ENCODE measurements around the gene TBC1D22A. TPM values are rescaled to one million over a fixed set of nuclear protein-coding genes. Genes with fewer than 3 reads are reported as not detected.
A peak's percentile ranks its signal among the peaks of the same experiment; 100 is the strongest.

Gene TBC1D22A
- total RNA-seq, 6 experiments from 2014 or later = 10.9 to 18.1 (median 14.0) TPM

- DNase-seq (peak in 1 of 3 donors; percentile 18), ATAC-seq (no peak)
- intact Hi-C loops (cut with DNase I) = no loop called here
Observed at GRCh38 chr22:47206666-47207218, 444.3 kb downstream of the TBC1D22A start.

GRCh38 chr22:47207387-47207786 is 444.9 kb downstream of the TBC1D22A start:
- Histone ChIP-seq H3K4me1 (peaks cover 0 to under 1% (median 0%) of the 10 kb centered on the region in 4 donors), H3K27me3 (no peaks in the 10 kb centered on the region), H3K4me3 (no peak overlapping the region), H3K27ac (no peak overlapping the region), H3K36me3 (no peaks in the 10 kb centered on the region), H3K9me3 (no peaks in the 10 kb centered on the region)
- TF ChIP-seq POLR2A (IDR thresholded peaks at IDR 0.05) (no peak), CTCF (IDR thresholded peaks at IDR 0.05) (no peak)
- peak in 1 of 3 donors; percentile 29 for DNase-seq
- 73% methylated on average over 5 of the region's 6 CpGs for WGBS (ENCODE audit: insufficient coverage, low coverage, low lambda C conversion rate, missing lambda C conversion rate)
- intact Hi-C loops (cut with DNase I) = no loop called here
- ATAC-seq = no peak

More at GRCh38 chr22:47206666-47207218, 444.3 kb downstream of the TBC1D22A start:
- H3K9me3 ChIP-seq = no peaks in the 10 kb centered on the region
- H3K4me1 ChIP-seq = peaks cover 0 to 7% (median 1%) of the 10 kb centered on the region in 4 donors
- no peaks in the 10 kb centered on the region for H3K27me3 ChIP-seq
- TF ChIP-seq POLR2A (IDR thresholded peaks at IDR 0.05) = no peak
- H3K36me3 ChIP-seq = no peaks in the 10 kb centered on the region
- H3K4me3 ChIP-seq = no peak overlapping the region
- H3K27ac ChIP-seq = no peak overlapping the region
- WGBS (ENCODE audit: insufficient coverage, low coverage, low lambda C conversion rate, missing lambda C conversion rate) = 64% methylated on average over 1 of the region's 9 CpGs

- Histone ChIP-seq H3K27me3 (no peaks in the 10 kb centered on the region), H3K27ac (no peak overlapping the region), H3K4me3 (no peak overlapping the region), H3K4me1 (no peaks in the 10 kb centered on the region), H3K36me3 (no peaks in the 10 kb centered on the region), H3K9me3 (no peaks in the 10 kb centered on the region)
- DNase-seq (peak in 1 of 3 donors; percentile 19), ATAC-seq (no peak)
- intact Hi-C loops (cut with DNase I) = no loop called here
- WGBS (ENCODE audit: insufficient coverage, low coverage, low lambda C conversion rate, missing lambda C conversion rate) = 91% methylated on average over 4 of the region's 12 CpGs
- TF ChIP-seq CTCF (IDR thresholded peaks at IDR 0.05) (no peak), POLR2A (IDR thresholded peaks at IDR 0.05) (no peak)
Observed at GRCh38 chr22:47207846-47208554, 445.6 kb downstream of the TBC1D22A start.

GRCh38 chr22:47208630-47209029 is 446.2 kb downstream of the TBC1D22A start:
- ATAC-seq = no peak
- no peaks in the 10 kb centered on the region for H3K27me3 ChIP-seq
- H3K9me3 ChIP-seq = no peaks in the 10 kb centered on the region
- DNase-seq = no peak
- H3K27ac ChIP-seq = no peak overlapping the region
- TF ChIP-seq POLR2A (IDR thresholded peaks at IDR 0.05) = no peak
- TF ChIP-seq CTCF (IDR thresholded peaks at IDR 0.05) = no peak
- no peaks in the 10 kb centered on the region for H3K36me3 ChIP-seq
- intact Hi-C loops (cut with DNase I) = no loop called here
- H3K4me3 ChIP-seq = no peak overlapping the region
- 81% methylated on average over 4 of the region's 14 CpGs for WGBS (ENCODE audit: insufficient coverage, low coverage, low lambda C conversion rate, missing lambda C conversion rate)
- no peaks in the 10 kb centered on the region for H3K4me1 ChIP-seq

- WGBS (ENCODE audit: insufficient coverage, low coverage, low lambda C conversion rate, missing lambda C conversion rate) = 76% methylated on average over 4 of the region's 12 CpGs
- no peaks in the 10 kb centered on the region for H3K36me3 ChIP-seq
- H3K4me3 ChIP-seq = no peak overlapping the region
- no peaks in the 10 kb centered on the region for H3K4me1 ChIP-seq
- intact Hi-C loops (cut with DNase I) = no loop called here
- H3K27me3 ChIP-seq = no peaks in the 10 kb centered on the region
- no peak overlapping the region for H3K27ac ChIP-seq
- DNase-seq (peak in 1 of 3 donors; percentile 34), ATAC-seq (no peak)
- TF ChIP-seq CTCF (IDR thresholded peaks at IDR 0.05) (no peak), POLR2A (IDR thresholded peaks at IDR 0.05) (no peak)
- no peaks in the 10 kb centered on the region for H3K9me3 ChIP-seq
Observed at GRCh38 chr22:47209040-47209514, 446.6 kb downstream of the TBC1D22A start.

All from right lobe of liver (tissue), 6 donors.